GM12801 (cell line): ENCODE measurements around the gene ZNF385B.

Experiments used
- CTCF ChIP-seq: IDR thresholded peaks from one replicate; pipeline ENCODE4 v1.5.1; 2011; ENCODE audit warnings: control low read depth; ENCODE audit not compliant: insufficient read length; ENCODE audit errors: extremely low read depth

The ZNF385B gene

DNA sequence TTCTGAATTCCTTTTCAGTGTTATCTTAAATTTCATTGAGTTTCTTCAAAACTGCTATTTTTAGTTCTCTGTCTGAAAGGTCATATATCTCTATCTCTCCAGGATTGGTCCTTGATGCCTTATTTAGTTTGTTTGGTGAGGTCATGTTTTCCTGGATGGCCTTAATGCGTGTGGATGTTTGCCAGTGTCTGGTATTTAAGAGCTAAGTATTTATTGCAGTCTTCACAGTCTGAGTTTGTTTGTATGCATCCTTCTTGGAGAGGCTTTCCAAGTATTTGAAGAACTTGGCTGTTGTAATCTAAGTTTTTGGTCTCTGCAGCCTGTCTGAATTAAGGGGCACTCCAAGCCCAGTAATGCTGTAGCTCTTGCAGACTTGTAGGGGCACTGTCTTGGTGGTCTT, 249.3 kb downstream of the ZNF385B start:
- no peak for TF ChIP-seq CTCF

GRCh38 chr2:179606141-179606540, 255.3 kb downstream of the ZNF385B start:
- no peak for TF ChIP-seq CTCF

DNA sequence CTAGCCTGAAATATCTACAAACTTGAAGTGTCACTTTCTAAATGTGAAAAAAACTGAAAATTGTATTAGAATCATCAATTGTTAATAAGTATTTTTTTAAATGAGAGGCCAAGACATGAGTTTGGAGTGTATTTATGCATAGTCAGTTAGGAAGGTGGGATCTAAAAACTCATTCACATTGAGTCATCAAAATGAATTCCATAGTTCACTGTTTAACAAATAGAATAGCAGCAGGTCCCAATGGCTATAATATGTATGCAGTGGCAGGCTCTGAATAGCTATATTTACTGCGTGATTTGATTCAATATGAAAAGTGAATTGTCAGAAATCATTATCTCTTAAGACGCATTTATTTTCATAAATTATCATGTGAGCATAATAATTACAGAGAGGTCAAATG, 256.1 kb downstream of the ZNF385B start:
- TF ChIP-seq CTCF: no peak

DNA sequence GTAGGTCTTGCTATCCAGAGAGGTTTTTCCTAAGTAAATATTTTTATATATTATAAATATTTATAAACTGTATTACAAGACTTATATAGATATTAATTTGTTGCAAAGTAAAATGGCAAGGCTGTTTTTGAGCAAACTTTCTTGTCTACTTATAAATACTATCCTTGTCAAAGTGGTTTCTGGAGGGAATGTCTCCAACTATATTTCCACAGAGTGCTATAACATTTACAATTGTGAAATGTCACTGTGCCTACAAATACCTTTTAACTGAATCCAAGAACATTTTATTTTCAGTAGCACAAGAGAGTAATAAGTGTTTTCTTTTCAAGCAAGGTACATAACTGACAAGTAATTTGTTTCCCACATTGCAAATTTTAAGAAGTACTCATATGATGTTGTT, 256.8 kb downstream of the ZNF385B start:
- no peak for TF ChIP-seq CTCF

- TF ChIP-seq CTCF: no peak
Observed at GRCh38 chr2:179602452-179602851, 259.0 kb downstream of the ZNF385B start.

DNA sequence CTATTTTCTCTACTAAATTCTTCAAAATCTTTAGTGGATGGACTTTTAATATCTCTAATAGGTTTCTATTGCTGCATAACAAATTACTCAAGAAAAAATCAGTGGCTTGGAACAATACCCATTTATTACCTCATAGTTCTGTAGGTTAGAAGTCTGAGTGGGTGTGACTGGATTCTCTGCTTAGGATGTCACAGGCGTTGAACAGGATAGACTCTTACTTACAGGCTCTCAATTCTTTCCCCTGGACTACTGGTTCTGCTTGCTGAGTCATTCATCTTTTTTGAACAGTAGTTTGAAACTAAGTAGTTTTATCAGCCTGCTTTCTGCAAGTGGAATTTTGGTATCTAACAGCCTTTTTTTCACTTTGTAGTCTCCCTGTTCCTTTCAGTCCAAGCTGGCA, 265.4 kb downstream of the ZNF385B start:
- no peak for TF ChIP-seq CTCF

GRCh38 chr2:179595284-179595683, 266.1 kb downstream of the ZNF385B start:
- no peak for TF ChIP-seq CTCF

- no peak for TF ChIP-seq CTCF
Observed at GRCh38 chr2:179594268-179595112, 266.9 kb downstream of the ZNF385B start.
